Astrocyte of the spinal cord (primary cell): Measurements from ENCODE around the gene STEAP1B.
"Not testable (repeated sequence)": the region's sequence is repeated elsewhere in the genome, so short reads cannot be mapped to it uniquely, and the experiment has no call there.

ENCODE experiments used
- DNase-seq: peaks from one replicate; pipeline ENCODE4 v3.0.0; 2011; ENCODE audit warnings: low read depth, low spot score
- H3K4me3 ChIP-seq: 2 replicates; pipeline ENCODE4 v1.5.1; 2011; ENCODE audit warnings: low read depth, mild to moderate bottlenecking, low read length, moderate library complexity
- in situ Hi-C: cut with HindIII; loops from 2 replicates; pipeline ENCODE4 v1.10.0; 2017; ENCODE audit warnings: low sequenced_read_pairs
- TF ChIP-seq, protein P1 (sequence below): IDR thresholded peaks from 2 replicates; pipeline ENCODE4 v1.5.1; 2012; ENCODE audit warnings: low read depth, mild to moderate bottlenecking, low read length, inconsistent platforms

The STEAP1B gene

DNA sequence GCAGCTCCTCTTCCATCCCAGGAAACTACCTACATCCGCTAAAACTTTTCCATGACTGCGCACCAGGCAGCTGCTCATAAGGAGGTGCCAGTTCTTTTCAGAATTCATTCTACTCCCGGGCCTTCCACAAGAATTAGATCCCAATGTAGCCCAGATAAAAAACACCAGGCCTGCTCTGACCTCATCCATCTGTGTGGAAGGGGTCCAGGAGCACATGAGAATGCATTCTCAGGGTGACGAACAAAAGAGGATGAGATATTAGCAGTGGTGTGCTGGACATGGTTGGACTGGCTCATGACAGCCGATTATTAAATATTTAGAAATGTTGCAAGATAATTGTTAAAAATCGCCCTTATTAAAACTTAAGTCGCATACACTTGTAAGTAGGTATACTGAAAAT is 43.2 kb upstream of the STEAP1B start:
- H3K4me3 ChIP-seq: no peak overlapping the region
- in situ Hi-C loops: no loop called here
- no peak for DNase-seq
- TF ChIP-seq, protein P1, sequence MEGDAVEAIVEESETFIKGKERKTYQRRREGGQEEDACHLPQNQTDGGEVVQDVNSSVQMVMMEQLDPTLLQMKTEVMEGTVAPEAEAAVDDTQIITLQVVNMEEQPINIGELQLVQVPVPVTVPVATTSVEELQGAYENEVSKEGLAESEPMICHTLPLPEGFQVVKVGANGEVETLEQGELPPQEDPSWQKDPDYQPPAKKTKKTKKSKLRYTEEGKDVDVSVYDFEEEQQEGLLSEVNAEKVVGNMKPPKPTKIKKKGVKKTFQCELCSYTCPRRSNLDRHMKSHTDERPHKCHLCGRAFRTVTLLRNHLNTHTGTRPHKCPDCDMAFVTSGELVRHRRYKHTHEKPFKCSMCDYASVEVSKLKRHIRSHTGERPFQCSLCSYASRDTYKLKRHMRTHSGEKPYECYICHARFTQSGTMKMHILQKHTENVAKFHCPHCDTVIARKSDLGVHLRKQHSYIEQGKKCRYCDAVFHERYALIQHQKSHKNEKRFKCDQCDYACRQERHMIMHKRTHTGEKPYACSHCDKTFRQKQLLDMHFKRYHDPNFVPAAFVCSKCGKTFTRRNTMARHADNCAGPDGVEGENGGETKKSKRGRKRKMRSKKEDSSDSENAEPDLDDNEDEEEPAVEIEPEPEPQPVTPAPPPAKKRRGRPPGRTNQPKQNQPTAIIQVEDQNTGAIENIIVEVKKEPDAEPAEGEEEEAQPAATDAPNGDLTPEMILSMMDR: no peak

DNA sequence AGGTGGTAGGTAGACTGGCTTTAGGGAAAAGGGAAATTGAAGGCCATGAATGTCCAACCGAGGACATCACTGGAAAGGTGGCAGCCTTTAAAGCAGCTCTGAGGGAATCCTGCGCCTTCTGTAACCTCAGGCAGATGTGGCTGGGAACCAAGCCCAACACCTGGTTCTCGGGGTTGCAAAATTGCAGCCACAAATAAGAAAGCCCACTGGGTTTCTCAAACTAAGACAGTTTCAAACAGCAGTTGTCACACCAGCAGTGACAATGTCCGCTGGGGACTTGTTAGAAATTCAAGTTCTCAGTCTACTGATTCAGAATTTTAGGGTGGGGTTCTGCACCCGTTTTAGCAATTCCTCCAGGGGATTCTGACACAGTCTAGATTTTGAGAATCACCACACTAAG is 42.7 kb upstream of the STEAP1B start:
- H3K4me3 ChIP-seq: no peak overlapping the region
- TF ChIP-seq, protein P1: no peak
- in situ Hi-C loops: no loop called here
- DNase-seq: no peak

DNA sequence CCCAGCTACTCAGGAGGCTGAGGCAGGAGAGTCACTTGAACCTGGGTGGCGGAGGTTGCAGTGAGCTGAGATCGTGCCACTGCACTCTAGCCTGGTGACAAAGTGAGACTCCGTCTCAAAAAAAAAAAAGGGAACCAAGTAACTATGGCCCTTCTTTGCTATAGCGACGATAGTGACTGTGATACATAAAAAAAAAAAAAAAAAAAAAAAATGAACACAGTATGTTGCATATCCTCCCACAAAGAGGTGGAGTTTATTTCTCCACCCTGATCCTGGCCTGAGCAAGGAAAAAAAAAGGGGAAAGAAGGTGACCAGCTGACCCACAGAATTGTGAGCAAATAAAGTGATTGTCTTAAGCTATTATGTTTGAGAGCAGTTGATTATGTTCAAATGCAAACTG is 42.3 kb upstream of the STEAP1B start:
- no peak overlapping the region for H3K4me3 ChIP-seq
- in situ Hi-C loops: no loop called here
- TF ChIP-seq, protein P1: no peak
- no peak for DNase-seq

DNA sequence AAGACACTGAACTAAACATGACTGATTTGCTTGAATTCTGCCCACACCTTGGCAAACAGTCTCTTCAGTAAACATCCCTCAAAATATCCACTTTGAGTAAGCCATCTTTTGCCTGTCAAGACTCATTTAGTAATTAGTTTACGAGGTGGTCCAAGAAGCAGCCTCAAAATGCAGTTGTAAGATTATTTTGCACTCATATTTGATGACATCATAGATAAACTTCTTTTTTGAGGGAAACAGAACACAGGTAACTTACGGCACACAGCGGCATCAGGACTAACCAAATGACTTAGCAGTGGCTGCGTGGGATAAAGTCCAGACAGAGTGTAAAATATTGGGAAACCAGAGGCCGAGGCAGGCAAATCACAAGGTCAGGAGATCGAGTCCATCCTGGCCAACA is 41.8 kb upstream of the STEAP1B start:
- no peak for DNase-seq
- H3K4me3 ChIP-seq: no peak overlapping the region
- TF ChIP-seq, protein P1: no peak
- in situ Hi-C loops: no loop called here

DNA sequence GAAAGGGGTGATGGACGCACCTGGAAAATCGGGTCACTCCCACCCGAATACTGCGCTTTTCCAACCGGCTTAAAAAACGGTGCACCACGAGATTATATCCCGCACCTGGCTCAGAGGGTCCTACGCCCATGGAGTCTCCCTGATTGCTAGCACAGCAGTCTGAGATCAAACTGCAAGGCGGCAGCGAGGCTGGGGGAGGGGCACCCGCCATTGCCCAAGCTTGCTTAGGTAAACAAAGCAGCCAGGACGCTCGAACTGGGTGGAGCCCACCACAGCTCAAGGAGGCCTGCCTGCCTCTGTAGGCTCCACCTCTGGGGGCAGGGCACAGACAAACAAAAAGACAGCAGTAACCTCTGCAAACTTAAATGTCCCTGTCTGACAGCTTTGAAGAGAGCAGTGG is 28.5 kb upstream of the STEAP1B start:
- H3K4me3 ChIP-seq, DNase-seq, in situ Hi-C loops: not testable (repeated sequence)

DNA sequence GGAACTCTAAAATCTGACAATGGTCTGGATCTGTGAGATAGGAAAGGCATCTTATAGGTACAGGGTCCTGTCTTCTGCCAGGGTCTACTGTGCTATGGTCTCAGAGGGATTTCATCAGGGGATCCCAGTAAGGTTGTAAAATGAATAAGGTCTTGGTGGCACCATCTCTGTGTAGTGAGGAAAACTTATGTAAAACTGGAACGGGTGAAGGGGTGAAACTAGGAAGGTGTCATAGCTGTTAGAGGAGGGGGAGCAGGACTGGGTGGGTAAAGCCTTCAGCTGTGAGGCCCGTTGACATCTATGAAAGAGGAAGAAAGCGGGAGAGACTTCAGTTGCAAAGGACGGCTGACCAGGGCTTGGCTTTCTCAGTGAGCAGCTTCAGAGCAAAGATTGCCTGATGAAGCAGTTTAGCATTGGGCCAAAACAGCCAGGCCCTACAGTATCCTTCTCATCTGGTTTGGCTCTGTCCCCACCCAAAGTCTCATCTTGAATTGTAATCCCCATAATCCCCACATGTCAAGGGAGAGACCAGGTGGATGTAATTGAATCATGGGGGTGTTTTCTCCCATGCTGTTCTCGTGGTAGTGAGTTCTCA is 24.5 kb upstream of the STEAP1B start:
- H3K4me3 ChIP-seq, in situ Hi-C loops, DNase-seq: not testable (repeated sequence)

DNA sequence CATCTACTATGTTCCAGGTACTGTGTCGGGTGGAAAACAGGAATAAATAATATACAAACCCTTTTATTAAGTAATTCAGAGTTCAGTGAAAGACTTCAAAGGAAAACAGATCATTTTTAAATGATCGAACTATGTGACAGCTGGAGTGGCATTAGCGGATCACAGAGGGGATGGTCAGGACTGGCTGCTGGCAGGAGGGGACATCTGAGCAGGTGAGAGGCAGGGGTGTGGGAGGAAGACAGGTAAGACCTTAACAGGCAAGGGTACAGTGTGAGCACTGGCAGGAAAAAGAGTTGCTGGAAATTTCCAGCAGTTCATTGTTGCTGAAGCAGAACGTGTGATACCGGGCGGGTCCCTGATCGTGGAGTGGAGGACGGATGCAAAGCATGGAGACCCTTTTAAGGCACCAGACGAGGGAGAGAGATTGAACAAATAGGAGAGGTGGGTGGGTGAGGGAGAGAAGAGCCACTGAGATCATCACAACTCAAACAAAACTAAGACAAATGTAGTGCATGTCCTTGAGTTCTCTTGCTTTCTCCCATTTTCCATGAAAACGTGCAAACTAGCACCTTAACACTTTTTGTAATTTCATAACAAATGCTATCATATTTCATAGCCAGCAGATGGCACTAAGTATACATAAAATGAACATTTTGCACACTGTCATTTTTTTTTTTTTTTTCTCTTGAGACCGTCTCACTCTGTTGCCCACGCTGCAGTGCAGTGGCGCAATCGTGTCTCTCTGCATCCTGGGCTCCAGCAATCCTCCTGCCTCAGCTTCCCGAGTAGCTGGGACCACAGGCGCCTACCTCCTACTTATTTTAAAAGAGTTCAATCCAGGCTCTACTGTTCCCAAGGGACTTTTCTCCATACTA is 23.7 kb upstream of the STEAP1B start:
- in situ Hi-C loops, H3K4me3 ChIP-seq: not testable (repeated sequence)
- peak; percentile 3 for DNase-seq

DNA sequence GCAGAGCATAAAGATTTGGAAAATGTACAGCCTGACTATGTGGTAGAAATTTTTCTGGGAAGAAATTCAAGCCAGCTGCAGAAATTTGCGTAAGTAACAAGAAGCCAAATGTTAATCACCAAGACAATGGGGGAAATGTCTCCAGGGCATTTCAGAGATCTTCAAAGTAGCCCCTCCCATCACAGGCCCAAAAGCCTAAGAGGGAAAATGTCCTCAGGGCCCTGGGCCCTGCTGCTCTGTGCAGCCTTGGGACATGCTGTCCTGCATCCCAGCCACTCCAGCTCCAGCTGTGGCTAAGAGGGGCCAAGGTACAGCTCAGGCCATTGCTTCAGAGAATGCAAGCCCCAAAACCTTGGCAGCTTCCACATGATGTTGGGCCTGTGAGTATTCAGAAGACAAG is 19.6 kb upstream of the STEAP1B start:
- in situ Hi-C loops, H3K4me3 ChIP-seq, DNase-seq: not testable (repeated sequence)

DNA sequence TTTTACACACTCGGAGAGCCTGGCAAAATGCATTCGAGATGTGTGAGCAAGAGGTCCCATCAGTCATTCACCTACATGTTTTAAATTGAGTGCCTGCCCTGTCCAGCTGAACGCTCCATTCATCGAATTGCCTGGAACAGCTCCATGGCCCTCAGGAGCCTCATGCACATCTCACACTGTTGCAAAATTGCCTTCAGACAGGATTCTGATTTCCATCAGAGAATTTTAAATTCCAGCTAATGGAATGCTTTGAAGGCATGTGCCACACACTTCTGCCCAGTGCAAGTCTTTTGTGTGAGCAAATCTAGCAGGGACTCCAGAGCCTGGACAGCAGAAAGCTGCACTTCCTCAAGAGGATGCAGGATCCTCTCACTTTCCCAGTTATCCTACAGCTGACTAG is 17.0 kb upstream of the STEAP1B start:
- DNase-seq, in situ Hi-C loops, H3K4me3 ChIP-seq: not testable (repeated sequence)

DNA sequence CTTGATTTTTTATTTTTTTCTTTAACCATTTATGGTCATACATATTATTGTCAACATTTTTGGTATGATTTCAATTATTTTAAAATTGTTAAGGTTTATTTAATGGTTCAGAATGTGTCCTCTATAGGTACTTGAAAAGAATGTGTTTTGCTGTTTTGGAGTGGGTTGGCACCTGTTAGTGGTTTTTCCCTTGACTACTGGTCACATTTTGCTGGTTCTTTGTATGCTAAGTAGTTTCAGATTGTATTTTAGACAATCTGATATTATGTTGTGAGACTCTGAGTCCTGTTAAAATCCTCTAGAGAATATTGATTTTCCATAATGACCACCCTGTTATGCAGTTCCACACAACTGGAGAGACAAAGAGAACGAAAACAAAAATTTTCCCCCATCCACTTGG is 15.0 kb upstream of the STEAP1B start:
- in situ Hi-C loops, DNase-seq, H3K4me3 ChIP-seq: not testable (repeated sequence)

DNA sequence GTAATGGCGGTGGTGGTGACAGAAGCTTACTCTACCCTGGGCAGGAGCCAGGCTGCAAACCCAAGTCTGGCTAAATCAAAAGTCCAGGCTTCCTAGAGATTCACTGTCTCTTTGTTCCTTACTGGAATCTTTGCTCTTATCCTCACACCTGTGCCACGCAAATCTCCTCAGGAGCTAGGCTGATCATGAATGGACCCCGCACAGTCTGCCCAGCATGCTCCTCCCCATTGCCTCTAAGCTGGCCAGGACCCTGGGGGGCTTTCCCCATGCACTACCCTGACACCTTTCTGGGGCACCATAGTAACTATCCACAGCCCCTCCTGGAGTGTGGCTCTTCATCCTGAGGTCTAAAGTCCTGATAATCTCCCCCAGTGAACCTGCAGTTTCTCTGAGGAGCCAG is 7.3 kb upstream of the STEAP1B start:
- in situ Hi-C loops, H3K4me3 ChIP-seq: not testable (repeated sequence)

DNA sequence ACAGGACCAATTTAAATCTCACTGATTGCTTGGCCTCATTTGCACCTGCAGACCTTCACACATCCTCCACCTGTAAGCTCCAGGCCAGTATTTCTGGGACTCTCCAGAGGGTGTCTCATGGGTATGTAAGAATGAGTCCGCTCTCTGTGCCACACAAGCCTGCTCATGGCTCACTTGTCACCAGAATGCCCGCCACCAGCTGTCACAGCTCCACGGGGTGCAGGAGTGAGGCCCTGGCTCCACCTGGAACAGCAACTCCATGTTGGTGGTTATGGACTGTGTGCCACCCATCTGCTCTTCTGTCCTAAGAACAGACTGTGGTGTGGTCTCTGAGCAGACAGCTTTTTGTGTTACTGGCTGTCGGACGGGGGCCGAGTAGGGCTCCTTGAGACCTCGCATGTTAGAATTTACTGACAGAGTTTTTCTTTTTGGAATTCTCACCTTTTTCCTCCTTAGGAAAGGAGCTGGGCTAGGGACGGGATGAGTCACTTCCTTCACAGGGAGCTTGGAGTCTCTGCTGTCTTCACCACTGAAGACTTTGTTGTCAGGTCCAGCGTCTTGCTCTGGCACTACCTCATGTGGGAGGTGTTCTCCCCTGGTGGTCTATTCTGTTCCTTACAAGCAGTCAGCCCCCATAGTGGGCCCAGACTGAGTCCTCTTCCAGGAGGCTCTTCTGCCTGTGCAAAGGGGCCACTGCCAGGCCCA is 6.5 kb upstream of the STEAP1B start:
- DNase-seq, H3K4me3 ChIP-seq, in situ Hi-C loops: not testable (repeated sequence)

More for the DNA sequence above, 7.3 kb upstream of the STEAP1B start:
- not testable (repeated sequence) for DNase-seq
